NB4 (cell line): ENCODE measurements around the gene SLC30A2.

Experiments
- DNase-seq: peaks from one replicate; pipeline ENCODE4 v3.0.0; 2010; ENCODE audit warnings: low read depth
- H3K4me3 ChIP-seq: one replicate; pipeline ENCODE4 v1.5.1; 2011; ENCODE audit warnings: mild to moderate bottlenecking, low read depth, low read length, moderate library complexity
- CTCF ChIP-seq: IDR thresholded peaks from one replicate; pipeline ENCODE4 v1.5.1; 2012; ENCODE audit warnings: low read depth, low read length
- MAX ChIP-seq: IDR thresholded peaks from 2 replicates; pipeline ENCODE4 v1.6.1; 2011; ENCODE audit warnings: low read depth, low read length
- MYC ChIP-seq: IDR thresholded peaks from 2 replicates; pipeline ENCODE4 v1.6.1; 2011; ENCODE audit warnings: low read depth, low read length
- POLR2A ChIP-seq: IDR thresholded peaks from 2 replicates; pipeline ENCODE4 v1.6.1; 2011; ENCODE audit warnings: mild to moderate bottlenecking; ENCODE audit not compliant: insufficient read length; ENCODE audit errors: extremely low read depth

Gene SLC30A2

GRCh38 chr1:26060832-26061574 lies 15.1 kb upstream of the SLC30A2 start:
- TF ChIP-seq CTCF, result no peak
- no peak for DNase-seq
- no peak overlapping the region for H3K4me3 ChIP-seq

- no peak for DNase-seq
- H3K4me3 ChIP-seq, result no peak overlapping the region
- no peak for TF ChIP-seq CTCF
- no peak for TF ChIP-seq POLR2A
- TF ChIP-seq MAX, result no peak
- no peak for TF ChIP-seq MYC
Observed at GRCh38 chr1:26059906-26060305, 14.0 kb upstream of the SLC30A2 start.

GRCh38 chr1:26058052-26058595 lies 12.2 kb upstream of the SLC30A2 start:
- no peak overlapping the region for H3K4me3 ChIP-seq
- DNase-seq, result no peak
- TF ChIP-seq CTCF, result no peak
- TF ChIP-seq MAX, result no peak
- TF ChIP-seq POLR2A, result no peak
- no peak for TF ChIP-seq MYC

GRCh38 chr1:26057189-26057588 lies 11.3 kb upstream of the SLC30A2 start:
- no peak overlapping the region for H3K4me3 ChIP-seq
- DNase-seq, result no peak
- TF ChIP-seq MAX (no peak), MYC (no peak), CTCF (no peak), POLR2A (no peak)

- H3K4me3 ChIP-seq, result no peak overlapping the region
- DNase-seq, result no peak
- TF ChIP-seq MYC (no peak), CTCF (no peak), MAX (no peak), POLR2A (no peak)
Observed at GRCh38 chr1:26055041-26055440, 9.1 kb upstream of the SLC30A2 start.
